SK-N-SH treated with all-trans-retinoic acid at 6 μM for 48 hours (cell line): ENCODE results near the gene SAMD1.

ENCODE experiments used
- CSDC2 ChIP-seq: fragments of 250-450 bp; sonication (Bioruptor Pico); IDR thresholded peaks from 2 replicates; pipeline ENCODE4 v1.5.0; 2020; ENCODE audit warnings: mild to moderate bottlenecking, moderate library complexity
- OSR1 ChIP-seq: fragments of 250-450 bp; sonication (Bioruptor Pico); IDR thresholded peaks from 2 replicates; pipeline ENCODE4 v1.8.0; 2022; ENCODE audit warnings: moderate library complexity, mild to moderate bottlenecking, inconsistent platforms
- POU6F1 ChIP-seq: fragments of 250-450 bp; sonication (Bioruptor Pico); IDR thresholded peaks from 2 replicates; pipeline ENCODE4 v1.8.0; 2021; ENCODE audit warnings: low read depth, mild to moderate bottlenecking, moderate library complexity, borderline replicate concordance
- SNAI2 ChIP-seq: fragments of 250-450 bp; sonication (Bioruptor Pico); IDR thresholded peaks from 2 replicates; pipeline ENCODE4 v1.5.0; 2020; ENCODE audit warnings: mild to moderate bottlenecking, moderate library complexity
- TCF4 ChIP-seq: fragments of 250-450 bp; sonication (Bioruptor Pico); IDR thresholded peaks from 2 replicates; pipeline ENCODE4 v1.8.0; 2021; ENCODE audit warnings: mild to moderate bottlenecking, moderate library complexity, borderline replicate concordance
- TOX ChIP-seq: fragments of 250-450 bp; sonication (Bioruptor Pico); IDR thresholded peaks from 2 replicates; pipeline ENCODE4 v1.8.0; 2021; ENCODE audit warnings: mild to moderate bottlenecking, moderate library complexity, borderline replicate concordance
- TSHZ2 ChIP-seq: fragments of 250-450 bp; sonication (Bioruptor Pico); IDR thresholded peaks from 2 replicates; pipeline ENCODE4 v1.5.0; 2020; ENCODE audit warnings: mild to moderate bottlenecking, moderate library complexity
- ZC3H10 ChIP-seq: fragments of 250-450 bp; sonication (Bioruptor Pico); IDR thresholded peaks from 2 replicates; pipeline ENCODE4 v1.5.1; 2021; ENCODE audit warnings: mild to moderate bottlenecking, moderate library complexity
- ZFP30 ChIP-seq: fragments of 450-650 bp; formaldehyde crosslinking; IDR thresholded peaks from 2 replicates; pipeline ENCODE4 v1.5.0; 2022; ENCODE audit warnings: mild to moderate bottlenecking, moderate library complexity
- ZNF565 ChIP-seq: fragments of 450-650 bp; formaldehyde crosslinking; conservative IDR thresholded peaks from 2 replicates; pipeline ENCODE4 v1.5.0; 2020; ENCODE audit warnings: low read depth, mild to moderate bottlenecking, moderate library complexity
- ZNF70 ChIP-seq: fragments of 450-650 bp; formaldehyde crosslinking; IDR thresholded peaks from 2 replicates; pipeline ENCODE4 v1.5.0; 2020; ENCODE audit warnings: mild to moderate bottlenecking, moderate library complexity

GRCh38 chr19:14118165-14119051, 27.9 kb upstream of the SAMD1 start:
- TF ChIP-seq ZNF565 (CRISPR knock-in tag) (no peak), TSHZ2 (no peak), POU6F1 (CRISPR knock-in tag) (no peak), SNAI2 (CRISPR knock-in tag) (no peak), ZFP30 (CRISPR knock-in tag) (no peak), OSR1 (CRISPR knock-in tag) (no peak), TOX (CRISPR knock-in tag) (no peak), TCF4 (CRISPR knock-in tag) (no peak), ZNF70 (CRISPR knock-in tag) (no peak), CSDC2 (CRISPR knock-in tag) (no peak), ZC3H10 (CRISPR knock-in tag) (no peak)
